ENCODE measurements around the gene LRCOL1.

LRCOL1 gene

GRCh38 chr12:132635076-132635955, 24.9 kb upstream of the LRCOL1 start:
- no peak for DNase-seq

- no peak for DNase-seq
Observed at GRCh38 chr12:132634411-132634990, 24.1 kb upstream of the LRCOL1 start.

- DNase-seq: no peak
Observed at GRCh38 chr12:132633901-132634300, 23.5 kb upstream of the LRCOL1 start.

GRCh38 chr12:132633398-132633797, 23.0 kb upstream of the LRCOL1 start:
- no peak for DNase-seq

GRCh38 chr12:132632521-132633228, 22.3 kb upstream of the LRCOL1 start:
- no peak for DNase-seq

GRCh38 chr12:132631666-132632065, 21.3 kb upstream of the LRCOL1 start:
- no peak for DNase-seq

- no peak for DNase-seq
Observed at GRCh38 chr12:132630672-132631071, 20.3 kb upstream of the LRCOL1 start.

- no peak for DNase-seq
Observed at GRCh38 chr12:132629330-132629729, 18.9 kb upstream of the LRCOL1 start.

- no peak for DNase-seq
Observed at GRCh38 chr12:132625731-132626430, 15.5 kb upstream of the LRCOL1 start.

GRCh38 chr12:132624910-132625630, 14.7 kb upstream of the LRCOL1 start:
- no peak for DNase-seq

- DNase-seq: no peak
Observed at GRCh38 chr12:132624186-132624855, 13.9 kb upstream of the LRCOL1 start.

- DNase-seq: no peak
Observed at GRCh38 chr12:132623072-132623869, 12.9 kb upstream of the LRCOL1 start.

GRCh38 chr12:132622437-132623071, 12.2 kb upstream of the LRCOL1 start:
- DNase-seq: no peak

GRCh38 chr12:132621657-132622435, 11.5 kb upstream of the LRCOL1 start:
- DNase-seq: no peak

GRCh38 chr12:132620899-132621656, 10.7 kb upstream of the LRCOL1 start:
- no peak for DNase-seq

GRCh38 chr12:132620113-132620898, 9.9 kb upstream of the LRCOL1 start:
- no peak for DNase-seq

GRCh38 chr12:132619386-132620112, 9.2 kb upstream of the LRCOL1 start:
- DNase-seq: no peak
